Mucosa of stomach (tissue), 1 donor: Measurements from ENCODE around the gene CDCA7.

Experiments
- H3K27me3 ChIP-seq: one replicate; pipeline ENCODE4 v1.7.0; 2013; ENCODE audit warnings: mild to moderate bottlenecking, low read length; ENCODE audit not compliant: control insufficient read depth, insufficient read depth
- H3K36me3 ChIP-seq: one replicate; pipeline ENCODE4 v1.7.0; 2013; ENCODE audit warnings: low read length; ENCODE audit not compliant: control insufficient read depth, insufficient read depth
- H3K4me1 ChIP-seq: one replicate; pipeline ENCODE4 v1.7.0; 2013; ENCODE audit warnings: mild to moderate bottlenecking, low read length; ENCODE audit not compliant: control insufficient read depth, insufficient read depth
- H3K4me3 ChIP-seq: one replicate; pipeline ENCODE4 v1.7.0; 2013; ENCODE audit warnings: low read length
- H3K9ac ChIP-seq: one replicate; pipeline ENCODE4 v1.7.0; 2013; ENCODE audit warnings: mild to moderate bottlenecking, low read length, moderate library complexity
- H3K9me3 ChIP-seq: one replicate; pipeline ENCODE4 v1.7.0; 2013; ENCODE audit warnings: mild to moderate bottlenecking, low read length, moderate library complexity; ENCODE audit not compliant: control insufficient read depth
- donor health status: Pancreatic carcinoma.

CDCA7 gene

DNA sequence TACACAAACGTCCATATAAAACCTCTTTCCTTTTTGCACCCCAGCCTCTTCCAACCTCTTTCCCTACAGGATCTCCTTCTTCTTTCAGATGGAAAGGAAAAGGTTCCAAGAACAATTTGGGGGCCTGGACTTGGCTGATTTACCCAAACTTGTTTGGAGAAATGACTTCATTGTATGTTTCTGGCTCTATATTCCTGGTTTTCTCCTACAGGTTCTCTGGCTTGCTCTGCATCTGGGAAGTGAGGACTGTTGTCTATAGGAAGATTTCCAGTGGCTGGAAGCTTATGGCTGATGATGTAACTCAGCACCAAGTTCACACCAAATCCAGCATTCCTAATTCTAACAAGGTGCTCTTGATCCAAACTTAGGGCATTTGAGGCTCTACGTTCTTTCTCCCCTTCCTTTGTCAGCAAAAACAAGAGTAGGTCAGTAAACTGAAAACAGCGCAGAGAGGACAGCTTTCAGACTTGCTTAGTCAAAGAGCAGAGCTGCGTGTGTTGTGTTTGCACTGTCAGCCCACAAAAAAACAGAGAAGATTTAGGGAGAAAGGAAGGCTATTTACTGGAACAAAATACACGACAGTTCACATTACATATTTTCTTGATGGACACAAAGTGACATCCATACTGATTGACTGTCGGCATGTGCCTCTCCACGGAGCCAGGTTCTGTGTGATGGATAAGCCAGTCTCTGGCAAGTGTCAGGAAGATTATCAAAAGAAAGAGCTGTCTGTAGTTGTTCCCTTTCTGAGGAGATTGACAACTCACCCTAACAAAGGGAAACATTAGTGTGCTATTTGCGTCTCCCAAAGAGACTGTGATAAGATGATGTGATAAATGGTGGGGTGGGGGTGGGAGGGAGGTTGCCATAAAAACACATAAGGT lies 39.7 kb downstream of the CDCA7 start:
- H3K36me3 ChIP-seq = no peaks in the 10 kb centered on the region
- H3K9me3 ChIP-seq = no peaks in the 10 kb centered on the region
- H3K27me3 ChIP-seq = peaks cover 7% of the 10 kb centered on the region
- H3K4me1 ChIP-seq = no peaks in the 10 kb centered on the region
- H3K4me3 ChIP-seq = no peak overlapping the region
- H3K9ac ChIP-seq = no peak overlapping the region

DNA sequence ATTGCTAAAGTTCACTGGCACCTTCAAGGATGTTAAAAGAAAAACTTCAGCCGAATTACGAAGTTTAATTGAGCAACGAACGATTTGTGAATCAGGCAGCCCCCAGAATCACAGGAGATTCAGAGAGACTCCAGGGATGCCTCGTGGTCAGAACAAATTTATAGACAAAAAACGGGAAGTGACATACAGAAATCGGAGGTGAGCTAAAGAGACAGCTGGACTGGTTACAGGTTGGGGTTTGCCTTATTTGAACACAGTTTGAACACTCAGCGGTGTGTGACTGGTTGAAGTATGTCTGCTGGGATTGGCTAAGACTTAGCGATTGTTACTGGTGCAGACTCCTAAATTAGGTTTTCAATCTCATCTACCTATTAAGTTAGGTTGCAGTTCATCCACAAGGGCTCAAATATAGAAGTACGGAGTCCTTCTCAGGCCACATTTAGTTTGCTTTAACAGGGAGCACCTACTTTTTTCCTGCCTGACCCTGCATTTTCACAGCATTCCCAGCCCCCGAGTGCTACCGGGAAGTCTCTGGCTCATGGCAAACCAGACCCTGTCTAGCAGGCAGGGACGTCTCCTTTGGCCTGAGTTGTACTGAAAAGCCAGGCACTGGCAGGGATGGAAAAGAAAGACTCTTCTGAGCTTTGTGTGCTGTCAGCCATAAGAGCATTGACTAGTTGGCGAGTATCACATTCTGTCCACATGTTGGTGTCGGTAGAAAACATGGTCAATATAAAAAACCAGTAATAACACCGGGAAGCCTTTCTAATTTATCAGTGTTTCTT lies 41.1 kb downstream of the CDCA7 start:
- no peaks in the 10 kb centered on the region for H3K9me3 ChIP-seq
- H3K36me3 ChIP-seq = no peaks in the 10 kb centered on the region
- H3K9ac ChIP-seq = no peak overlapping the region
- H3K4me3 ChIP-seq = no peak overlapping the region
- H3K27me3 ChIP-seq = peaks cover 15% of the 10 kb centered on the region
- no peaks in the 10 kb centered on the region for H3K4me1 ChIP-seq

DNA sequence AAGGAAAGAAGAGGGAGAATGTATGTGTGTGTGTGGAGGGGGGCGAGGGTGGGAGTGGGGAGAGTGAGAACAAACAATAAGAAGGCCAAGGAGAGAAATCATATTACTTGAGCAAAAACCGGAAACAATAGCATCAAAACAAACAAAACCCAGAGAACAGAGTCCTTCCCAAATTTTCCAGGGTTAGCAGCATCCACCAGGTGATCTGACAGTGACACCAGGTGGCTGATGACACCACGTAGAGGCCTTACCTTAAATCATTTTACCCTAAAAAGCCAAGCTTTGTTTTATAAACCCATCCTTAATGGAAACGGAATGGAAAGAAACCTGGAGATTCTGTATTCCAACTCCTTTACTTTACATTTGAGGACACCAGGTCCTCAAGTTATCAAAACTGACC lies 42.9 kb downstream of the CDCA7 start:
- Histone ChIP-seq H3K9ac (no peak overlapping the region), H3K9me3 (no peaks in the 10 kb centered on the region), H3K27me3 (peaks cover 29% of the 10 kb centered on the region), H3K36me3 (no peaks in the 10 kb centered on the region), H3K4me3 (no peak overlapping the region), H3K4me1 (no peaks in the 10 kb centered on the region)

DNA sequence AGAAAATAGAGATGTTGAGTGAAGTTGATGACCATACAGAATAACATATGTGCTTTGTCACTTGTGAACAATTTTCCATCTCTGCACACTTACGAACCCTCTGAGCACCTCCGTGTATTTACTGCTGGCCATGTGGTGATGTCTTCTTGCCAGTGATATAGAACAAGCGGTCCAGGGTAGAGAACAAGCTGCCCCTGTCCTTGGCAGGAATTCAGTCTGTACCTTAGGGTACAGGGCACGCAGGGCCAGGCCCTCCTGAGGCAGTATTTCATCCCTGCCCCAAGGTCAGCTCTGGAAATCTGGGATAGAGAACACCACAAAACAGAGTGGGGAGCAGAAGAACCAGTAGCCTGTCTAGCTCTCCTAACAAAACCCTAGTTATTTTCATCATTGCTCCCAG lies 44.6 kb downstream of the CDCA7 start:
- Histone ChIP-seq H3K36me3 (no peaks in the 10 kb centered on the region), H3K4me1 (no peaks in the 10 kb centered on the region), H3K9me3 (no peaks in the 10 kb centered on the region), H3K27me3 (peaks cover 34% of the 10 kb centered on the region), H3K9ac (no peak overlapping the region), H3K4me3 (no peak overlapping the region)

DNA sequence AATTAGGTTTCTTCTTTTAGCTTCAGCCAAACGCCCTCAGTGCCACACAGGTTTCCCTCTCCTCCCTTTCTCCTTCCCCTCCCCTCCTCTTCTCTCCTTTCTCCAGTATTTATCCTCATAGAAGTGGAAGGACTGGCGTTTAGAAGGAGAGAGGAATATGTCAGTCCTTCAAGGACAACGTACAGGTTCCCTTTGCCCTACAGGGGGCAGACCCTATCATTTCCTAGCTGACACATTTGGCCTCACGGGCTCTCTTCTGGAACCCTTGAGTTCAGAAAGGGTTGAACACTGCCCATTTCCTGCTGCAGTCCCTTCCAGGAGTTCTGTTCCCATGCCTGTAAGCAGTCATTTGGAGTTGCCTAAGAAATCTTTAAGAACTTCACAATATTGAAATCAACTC lies 46.1 kb downstream of the CDCA7 start:
- no peaks in the 10 kb centered on the region for H3K9me3 ChIP-seq
- H3K4me1 ChIP-seq = no peaks in the 10 kb centered on the region
- H3K4me3 ChIP-seq = no peak overlapping the region
- H3K36me3 ChIP-seq = no peaks in the 10 kb centered on the region
- H3K27me3 ChIP-seq = peaks cover 34% of the 10 kb centered on the region
- no peak overlapping the region for H3K9ac ChIP-seq

DNA sequence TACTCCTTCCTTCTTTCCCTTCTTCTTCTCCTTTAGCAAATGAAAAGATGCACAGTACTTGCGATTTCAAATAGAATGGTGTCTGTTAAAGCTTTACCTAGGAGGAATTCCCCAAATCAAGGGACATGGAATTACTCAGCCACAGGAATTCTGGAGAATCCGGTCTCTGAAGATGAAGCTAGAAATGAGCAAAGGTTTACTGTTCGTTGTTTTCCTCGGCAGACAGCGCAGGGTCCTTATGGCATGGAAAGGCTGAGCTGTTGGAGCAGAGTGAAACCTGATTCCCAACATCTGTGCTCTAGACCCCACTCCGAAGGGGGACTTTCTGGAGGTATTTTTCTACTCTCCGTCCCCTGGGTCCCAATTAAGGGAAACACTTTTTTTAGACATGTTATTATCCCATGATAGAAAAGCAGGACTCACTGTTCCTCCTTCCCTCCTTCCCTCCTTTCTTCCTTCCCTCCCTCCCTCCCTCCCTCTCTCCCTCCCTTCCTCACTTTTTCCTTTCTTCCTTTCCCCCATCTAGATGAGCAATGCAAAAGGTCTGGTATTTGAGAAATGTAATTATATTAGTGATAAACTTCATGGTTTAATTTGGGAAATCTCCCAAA lies 47.1 kb downstream of the CDCA7 start:
- no peak overlapping the region for H3K4me3 ChIP-seq
- H3K4me1 ChIP-seq = no peaks in the 10 kb centered on the region
- H3K9ac ChIP-seq = no peak overlapping the region
- no peaks in the 10 kb centered on the region for H3K9me3 ChIP-seq
- peaks cover 34% of the 10 kb centered on the region for H3K27me3 ChIP-seq
- H3K36me3 ChIP-seq = no peaks in the 10 kb centered on the region

DNA sequence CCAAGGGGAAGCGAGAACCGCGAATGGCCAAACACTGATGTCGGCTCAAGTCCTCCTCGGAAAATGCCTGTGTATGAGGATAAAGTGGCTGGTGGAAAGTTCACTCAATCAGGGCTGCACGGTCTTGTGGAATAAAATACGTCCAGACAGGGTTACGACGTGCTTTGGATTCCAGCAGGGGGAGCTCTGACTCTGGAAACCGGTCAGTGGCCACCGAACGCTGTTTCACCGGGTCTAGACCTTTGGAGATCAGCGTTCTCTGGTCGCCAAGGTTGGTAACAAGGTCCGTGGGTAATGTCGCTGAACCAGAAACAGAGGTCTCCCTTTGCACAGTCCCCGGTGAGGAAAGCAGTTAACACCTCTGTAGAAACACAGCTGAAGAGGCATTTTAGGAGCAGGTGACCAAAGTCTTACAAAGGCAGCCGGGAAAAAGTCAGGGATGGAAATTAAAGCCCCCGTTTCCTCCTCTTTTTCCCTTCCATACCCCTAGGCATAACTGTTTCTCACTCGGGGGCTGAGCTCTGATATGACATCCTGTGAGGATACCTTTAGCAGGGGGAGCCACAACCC lies 47.8 kb downstream of the CDCA7 start:
- Histone ChIP-seq H3K36me3 (no peaks in the 10 kb centered on the region), H3K27me3 (peaks cover 34% of the 10 kb centered on the region), H3K4me1 (no peaks in the 10 kb centered on the region), H3K9me3 (no peaks in the 10 kb centered on the region), H3K4me3 (no peak overlapping the region), H3K9ac (no peak overlapping the region)

DNA sequence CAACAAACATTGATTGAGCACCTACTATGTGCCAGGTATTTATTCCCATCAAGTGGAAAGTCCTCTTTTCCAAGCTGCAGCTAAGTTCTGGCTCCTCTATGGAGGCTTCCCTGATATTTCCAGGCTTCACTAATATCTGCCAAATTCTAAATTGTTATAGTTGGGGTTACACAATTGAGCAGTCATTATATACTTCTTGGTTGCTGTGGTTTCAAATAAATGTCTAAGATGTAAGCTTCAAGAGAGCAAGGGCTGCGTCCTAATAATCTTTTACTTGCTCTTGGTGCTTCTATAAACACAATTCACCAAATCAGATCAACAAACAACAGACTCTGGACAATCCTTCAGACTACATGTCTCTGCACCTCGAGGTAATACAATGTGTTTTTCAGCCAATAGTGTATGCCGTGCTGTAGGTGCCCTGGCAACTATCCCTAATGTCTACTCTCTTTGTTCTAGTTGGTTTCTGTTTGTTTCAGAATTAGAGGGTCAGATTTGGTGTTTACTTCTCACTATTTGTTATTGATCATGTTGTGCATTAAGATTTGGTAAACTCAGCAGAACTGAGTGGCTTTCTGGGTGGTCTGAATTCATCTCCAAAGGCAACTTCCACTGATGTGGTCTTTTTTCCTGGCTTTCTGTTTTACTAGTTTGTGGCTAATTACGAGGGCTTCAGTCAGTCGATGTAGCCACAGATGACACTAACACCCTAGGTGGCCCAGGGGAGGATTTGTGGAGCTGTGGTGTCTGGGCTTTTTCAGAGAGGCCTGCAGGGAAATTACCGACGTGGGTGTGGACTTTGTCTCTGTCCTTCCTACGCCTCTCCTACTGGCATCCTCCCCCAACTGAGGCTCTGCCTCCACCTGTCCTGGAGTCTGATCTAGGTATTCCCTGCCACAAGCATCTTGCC lies 50.4 kb downstream of the CDCA7 start:
- Histone ChIP-seq H3K4me1 (no peaks in the 10 kb centered on the region), H3K9me3 (no peaks in the 10 kb centered on the region), H3K9ac (no peak overlapping the region), H3K27me3 (peaks cover 26% of the 10 kb centered on the region), H3K36me3 (no peaks in the 10 kb centered on the region), H3K4me3 (no peak overlapping the region)

DNA sequence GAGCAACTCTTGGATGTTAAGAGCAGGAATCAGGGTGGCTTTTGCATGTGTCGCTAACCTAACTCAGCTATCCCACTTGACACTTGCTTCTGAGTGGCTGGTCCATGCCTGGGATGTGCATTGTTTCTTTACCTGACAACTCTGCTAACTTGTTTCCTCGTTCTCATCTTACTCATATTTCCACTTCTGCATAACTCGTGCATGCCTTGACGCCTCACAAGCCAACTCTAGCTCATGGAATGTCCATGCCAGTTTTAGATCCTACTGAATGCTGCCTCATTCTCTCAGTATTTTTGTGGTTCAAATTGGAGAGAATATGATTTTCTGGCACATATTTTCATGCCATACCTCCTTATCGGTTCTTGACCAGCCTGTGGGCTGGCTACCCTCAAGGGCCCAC lies 52.5 kb downstream of the CDCA7 start:
- H3K27me3 ChIP-seq = peaks cover 11% of the 10 kb centered on the region
- no peaks in the 10 kb centered on the region for H3K9me3 ChIP-seq
- no peaks in the 10 kb centered on the region for H3K4me1 ChIP-seq
- no peak overlapping the region for H3K4me3 ChIP-seq
- no peak overlapping the region for H3K9ac ChIP-seq
- H3K36me3 ChIP-seq = no peaks in the 10 kb centered on the region

DNA sequence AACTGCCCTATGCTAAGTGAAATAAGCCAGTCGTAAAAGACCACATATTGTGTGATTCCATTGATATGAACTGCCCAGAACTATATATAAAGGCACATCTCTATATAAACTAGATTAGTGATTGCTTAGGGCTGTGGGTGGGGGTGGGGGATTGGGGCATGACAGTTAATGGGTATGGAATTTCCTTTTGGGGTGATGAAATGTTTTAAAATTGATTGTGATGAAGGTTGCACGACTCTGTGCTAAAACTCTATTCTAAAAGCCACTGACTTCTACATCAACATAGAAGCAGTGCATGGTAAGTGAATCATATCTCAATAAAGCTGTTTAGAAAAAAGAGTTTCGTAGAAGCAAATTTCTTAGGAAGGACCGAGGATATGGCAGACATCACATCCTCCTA lies 53.0 kb downstream of the CDCA7 start:
- Histone ChIP-seq H3K4me3 (no peak overlapping the region), H3K36me3 (no peaks in the 10 kb centered on the region), H3K9me3 (no peaks in the 10 kb centered on the region), H3K9ac (no peak overlapping the region), H3K27me3 (peaks cover 7% of the 10 kb centered on the region), H3K4me1 (no peaks in the 10 kb centered on the region)

DNA sequence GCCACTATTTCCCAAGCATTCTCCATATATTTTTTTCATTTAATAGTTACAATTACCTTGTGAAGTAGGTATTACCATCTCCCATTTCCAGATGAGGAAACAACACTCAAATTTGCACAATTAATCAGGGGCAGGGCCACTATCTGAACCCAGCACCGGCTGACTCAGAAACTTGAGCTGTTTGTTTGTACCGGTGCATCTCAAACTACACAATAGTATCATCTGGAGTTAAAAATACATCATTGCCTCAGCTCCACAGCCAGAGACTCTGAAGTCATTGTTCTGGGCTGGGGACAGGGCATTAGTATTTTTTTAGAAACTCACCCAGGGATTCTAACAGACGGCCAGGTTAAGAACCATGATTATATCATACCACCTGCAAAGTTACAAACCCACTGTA lies 55.9 kb downstream of the CDCA7 start:
- H3K9ac ChIP-seq = no peak overlapping the region
- no peaks in the 10 kb centered on the region for H3K36me3 ChIP-seq
- no peak overlapping the region for H3K4me3 ChIP-seq

More for the DNA sequence above, 55.9 kb downstream of the CDCA7 start:
- H3K9me3 ChIP-seq = no peaks in the 10 kb centered on the region
- H3K27me3 ChIP-seq = peaks cover 3% of the 10 kb centered on the region
- no peaks in the 10 kb centered on the region for H3K4me1 ChIP-seq
